GM21390 (cell line): ENCODE results near the gene TLX1.
"Not testable (repeated sequence)": the region's sequence is repeated elsewhere in the genome, so short reads cannot be mapped to it uniquely, and the experiment has no call there.

Source experiments
- ATAC-seq: cut with Tn5 transposase; IDR thresholded peaks from one replicate; pipeline ENCODE4 v1.9.1; 2021; ENCODE audit not compliant: unreplicated experiment

TLX1 gene

DNA sequence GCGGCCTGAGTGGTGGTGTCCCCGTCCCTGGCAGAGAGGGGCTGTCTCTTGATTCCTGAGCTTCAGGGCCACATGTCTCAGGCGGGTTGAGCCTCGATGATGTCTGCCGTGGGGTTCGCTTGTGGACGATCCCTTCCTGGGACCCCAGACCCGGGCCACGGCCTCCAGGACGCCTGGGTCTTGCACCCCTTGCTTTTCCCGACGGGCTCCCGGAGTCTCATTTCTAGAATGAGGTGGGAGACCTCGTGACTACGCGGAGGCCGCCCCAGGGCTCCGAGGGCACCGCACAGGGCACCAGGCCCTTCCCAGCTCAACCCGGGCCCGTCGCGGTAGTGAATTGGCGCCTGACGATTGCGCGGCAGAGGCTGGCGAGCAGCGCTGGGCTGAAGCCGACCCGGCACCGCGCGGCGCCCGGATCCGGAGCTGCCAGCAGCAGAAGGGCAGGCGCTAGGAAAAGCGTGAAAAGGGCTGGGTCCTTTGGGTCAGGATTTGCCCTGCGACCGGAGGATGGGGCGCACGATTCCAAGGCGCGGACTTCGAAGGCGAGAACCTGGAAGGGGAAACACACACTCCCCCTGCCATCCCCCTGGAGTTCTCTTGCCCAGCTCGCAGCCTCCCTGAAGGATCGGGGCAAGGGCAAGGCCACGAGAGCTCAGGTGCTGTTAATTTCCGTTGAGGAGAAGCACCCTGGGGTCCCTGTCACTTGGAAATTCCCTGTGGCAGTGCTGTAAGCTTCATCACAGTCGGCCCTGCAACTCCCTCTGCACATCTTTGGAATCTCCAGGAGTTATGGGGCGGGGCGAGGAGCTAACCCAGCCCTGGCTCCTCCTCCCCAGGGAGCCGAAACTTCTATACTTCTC, 15.5 kb downstream of the TLX1 start:
- ATAC-seq, result no peak

DNA sequence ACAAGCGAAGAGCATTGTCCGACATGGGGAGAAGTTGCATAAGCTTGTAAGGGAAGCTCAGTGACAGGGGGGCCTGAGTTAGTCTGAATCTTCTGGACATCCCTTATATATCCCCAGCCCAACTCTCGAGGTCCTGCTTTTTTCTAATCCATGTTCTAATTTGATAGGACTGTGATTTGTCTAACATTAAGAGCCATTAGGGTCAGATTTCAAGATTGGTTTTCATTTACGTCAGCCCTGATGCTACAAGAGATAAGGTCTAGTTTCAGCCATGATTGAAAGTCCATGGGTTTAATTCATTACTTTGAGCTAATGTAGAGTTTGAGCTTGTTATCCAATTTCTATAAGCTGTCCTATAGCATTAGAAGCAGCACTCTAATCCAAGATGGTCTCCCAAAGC, 20.3 kb downstream of the TLX1 start:
- no peak for ATAC-seq

DNA sequence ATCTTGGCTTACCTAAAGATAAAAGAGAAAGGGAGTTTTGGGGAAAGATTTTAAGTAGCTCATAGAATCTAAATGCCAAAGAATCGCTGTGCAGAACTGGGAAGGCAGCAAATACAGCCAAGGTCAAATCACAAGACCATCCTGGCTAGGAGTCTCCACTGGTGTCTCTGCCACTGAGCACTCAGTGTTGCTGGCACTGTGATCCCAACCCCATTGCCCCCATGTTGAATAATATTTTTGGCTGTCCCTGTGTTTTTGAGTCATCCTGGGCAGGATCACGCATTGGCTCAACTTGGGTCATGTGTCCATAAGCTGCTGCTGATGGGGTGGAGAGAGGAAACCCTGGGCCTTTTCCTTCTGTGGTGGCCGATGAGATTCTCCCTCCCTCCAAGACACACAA, 21.2 kb downstream of the TLX1 start:
- ATAC-seq, result no peak

DNA sequence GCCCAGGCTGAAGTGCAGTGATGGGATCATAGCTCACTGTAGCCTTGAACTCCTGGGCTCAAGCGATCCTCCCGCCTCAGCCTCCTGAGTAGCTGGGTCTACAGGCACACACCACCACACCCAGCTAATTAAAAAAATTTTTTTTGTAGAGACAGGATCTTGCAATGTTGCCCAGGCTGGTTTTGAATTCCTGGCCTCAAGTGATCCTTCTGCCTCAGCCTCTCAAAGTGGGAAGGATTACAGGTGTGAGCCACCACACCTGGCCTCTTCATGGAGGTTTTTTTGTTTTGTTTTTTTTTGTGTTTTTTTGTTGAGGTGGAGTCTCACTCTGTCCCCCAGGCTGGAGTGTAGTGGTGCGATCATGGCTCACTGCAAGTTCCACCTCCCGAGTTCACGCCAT, 23.4 kb downstream of the TLX1 start:
- not testable (repeated sequence) for ATAC-seq

DNA sequence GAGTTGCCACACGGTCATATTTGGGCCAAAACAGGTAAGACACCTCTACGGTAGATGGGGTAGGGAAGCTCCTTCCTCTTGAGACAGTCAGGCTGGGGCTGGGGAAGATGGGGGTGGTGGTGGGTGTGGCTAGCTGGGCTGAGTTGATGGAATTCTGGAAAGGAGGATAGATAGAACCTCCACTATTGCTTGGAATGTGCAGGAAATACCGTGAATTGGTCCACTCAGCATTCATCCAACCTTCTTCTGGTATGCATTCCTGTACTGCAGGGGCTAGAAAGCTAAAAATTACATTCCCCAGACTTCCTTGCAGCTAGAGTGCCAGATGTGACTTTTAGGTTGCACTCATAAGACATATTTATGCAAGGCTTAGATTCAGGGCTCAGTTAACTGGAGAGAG, 24.8 kb downstream of the TLX1 start:
- no peak for ATAC-seq

DNA sequence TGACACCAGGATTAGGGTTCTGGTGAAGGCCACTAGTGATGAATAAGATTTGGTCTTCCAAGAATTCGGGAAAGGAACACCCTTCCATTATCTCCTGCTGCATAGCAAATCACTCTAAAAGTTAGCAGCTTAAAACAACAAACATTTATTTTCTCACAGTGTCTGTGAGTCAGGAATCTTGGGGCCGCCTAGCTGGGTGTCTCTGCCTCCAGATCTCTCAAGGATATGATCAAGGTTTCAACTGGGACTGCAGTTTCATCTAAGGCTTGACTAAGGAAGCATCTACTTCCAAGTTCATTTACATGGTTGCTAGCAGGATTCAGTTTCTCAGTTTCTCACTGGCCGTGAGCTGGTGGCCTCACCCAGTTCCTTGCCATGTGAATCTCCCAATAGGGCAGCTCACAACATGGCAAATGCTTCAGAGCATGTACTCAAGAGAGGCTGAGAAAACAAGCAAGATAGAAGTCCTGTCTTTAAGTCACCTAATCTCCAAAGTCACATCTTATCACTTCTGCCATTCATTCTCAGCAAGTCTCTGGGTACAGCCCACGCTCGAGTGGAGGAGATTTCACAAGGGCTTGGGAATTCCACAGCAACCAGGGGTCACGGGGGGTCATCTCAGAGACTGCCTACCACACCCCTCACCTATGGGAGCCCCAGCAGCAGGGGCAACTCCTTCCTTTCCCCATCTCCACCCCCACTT, 26.8 kb downstream of the TLX1 start:
- ATAC-seq, result no peak

DNA sequence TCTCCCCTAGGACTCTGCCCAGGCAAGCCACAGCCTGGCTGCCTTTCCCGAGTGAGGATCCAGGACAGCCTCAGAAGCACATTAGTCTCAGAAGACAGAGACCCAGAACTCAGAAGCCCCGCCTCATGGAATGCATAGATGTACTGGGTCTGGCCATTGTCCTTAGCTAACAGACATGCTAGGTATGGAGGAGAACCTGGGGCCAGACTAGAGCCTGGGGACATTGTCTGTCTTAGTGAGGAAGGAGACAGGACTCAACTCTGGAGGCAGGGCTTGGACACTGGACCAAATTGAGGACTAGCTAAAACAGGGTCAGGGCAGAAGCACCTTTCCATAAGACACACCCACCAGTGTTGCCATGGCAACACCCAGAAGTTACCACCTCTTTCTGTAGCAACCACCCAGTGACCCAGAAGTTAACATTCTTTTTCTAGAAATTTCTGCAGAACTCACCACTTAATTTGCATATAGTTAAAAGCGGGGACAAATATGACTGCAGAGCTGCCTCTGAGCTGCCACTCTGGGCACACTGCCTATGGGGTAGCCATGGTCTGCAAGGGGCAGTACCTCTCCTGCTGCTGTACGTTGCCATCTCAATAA, 27.5 kb downstream of the TLX1 start:
- ATAC-seq, result no peak

DNA sequence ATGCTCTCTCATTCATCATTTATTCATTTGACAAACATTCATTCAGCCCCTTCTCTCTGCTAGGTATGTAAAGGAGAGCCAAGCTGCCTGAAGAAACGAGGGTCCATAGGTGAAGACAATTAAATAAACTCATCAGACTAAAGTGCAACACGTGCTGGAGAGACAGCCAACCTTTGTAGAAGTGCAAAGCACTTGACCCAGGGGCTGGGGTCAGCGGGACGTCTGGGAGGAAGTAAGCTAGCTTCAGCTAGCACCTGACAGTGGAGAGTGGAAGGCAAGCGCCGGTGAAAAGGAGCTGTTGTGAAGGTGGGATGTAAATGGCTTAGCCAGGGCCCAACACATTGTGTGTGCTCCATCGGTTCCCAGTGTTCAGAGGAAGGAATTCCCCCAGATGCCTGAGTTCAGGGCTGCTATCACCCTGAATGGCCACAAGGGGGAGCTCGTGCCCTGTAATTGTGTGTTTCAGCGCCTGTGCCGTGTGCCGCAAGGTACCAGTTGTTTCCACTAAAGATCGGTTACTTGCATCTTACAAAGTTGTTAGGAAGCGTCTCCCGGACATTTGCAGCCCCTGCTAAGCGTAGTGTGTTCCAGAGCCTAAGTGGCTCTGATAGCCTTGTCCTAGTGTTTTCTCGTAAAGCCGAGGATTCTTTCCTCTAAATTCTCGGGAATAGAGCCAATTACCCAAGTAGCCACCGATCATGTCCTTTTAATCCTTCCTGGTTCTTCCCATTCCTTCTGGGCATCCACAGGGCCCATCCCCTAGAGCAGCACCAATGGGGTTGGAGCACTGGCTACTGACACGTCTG, 30.6 kb downstream of the TLX1 start:
- ATAC-seq, result no peak

DNA sequence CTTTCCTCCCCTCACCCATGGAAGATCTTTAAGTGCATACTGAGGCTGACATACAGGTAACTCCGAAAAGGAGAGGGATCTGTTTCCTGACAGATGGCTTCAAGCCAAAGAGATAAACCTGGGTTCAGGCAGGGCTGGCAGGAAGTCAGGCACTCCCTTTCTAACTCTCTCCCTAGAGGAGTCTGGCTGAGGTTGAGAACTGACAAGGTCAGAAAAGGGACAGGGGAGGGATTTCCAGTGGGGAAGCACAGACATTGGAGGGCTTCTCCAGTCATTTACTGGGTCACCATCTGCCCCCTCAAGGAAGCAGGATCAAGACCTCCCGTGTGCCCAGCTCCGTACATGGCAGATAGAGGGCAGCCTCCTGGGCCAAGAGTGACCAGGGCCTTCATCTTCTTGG, 31.6 kb downstream of the TLX1 start:
- ATAC-seq, result no peak

DNA sequence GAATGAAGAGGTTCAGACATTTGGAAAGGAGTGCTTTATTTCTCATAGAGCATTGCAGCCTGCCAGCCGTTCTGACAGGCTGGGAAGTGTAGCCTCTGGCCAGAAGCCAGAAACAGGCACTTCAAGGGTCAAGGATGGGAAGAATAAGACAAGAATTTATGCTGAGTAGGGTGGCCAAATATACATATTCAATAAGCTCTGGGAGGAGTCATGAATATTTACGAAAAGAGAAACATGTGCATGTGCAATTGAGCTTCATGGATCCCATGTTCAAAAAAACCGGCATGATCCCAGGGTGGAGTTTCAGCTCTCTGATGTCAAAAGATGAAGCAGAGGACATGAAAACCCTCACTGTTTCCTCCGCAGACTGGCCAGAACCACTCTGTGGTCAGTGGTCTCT, 32.9 kb downstream of the TLX1 start:
- no peak for ATAC-seq

DNA sequence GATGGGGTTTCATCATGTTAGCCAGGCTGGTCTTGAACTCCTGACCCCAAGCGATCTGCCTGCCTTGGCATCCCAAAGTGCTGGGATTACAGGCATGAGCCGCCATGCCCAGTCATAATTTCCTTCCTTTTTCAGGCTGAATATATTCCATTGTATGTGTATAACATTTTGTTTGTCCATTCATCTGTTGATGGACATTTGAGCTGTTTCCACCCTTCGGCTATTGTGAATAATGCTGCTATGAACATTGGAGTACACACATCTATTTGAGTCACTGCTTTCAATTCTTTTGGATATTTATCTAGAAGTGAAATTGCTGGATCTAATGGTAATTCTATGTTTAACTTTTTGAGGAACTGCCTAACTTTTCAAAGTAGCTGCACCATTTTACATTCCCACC, 34.6 kb downstream of the TLX1 start:
- no peak for ATAC-seq

DNA sequence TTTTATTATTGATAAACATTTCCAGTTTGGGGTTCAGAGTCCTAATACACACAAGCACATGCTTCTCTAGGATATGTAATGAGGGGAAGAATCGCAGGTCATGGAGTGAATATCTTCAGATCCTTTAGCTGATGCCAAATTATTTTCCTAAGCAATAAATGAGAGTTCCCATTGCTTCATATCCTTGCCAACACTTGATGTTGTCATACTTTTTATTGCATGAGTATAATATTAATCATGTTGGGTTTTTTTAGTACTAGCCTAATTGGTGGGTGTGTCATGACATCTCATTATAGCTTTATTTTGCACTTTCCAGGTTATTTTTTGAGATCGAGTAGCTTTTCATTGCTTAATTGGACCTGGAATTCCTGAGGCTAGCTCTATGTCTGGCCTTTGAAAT, 35.3 kb downstream of the TLX1 start:
- no peak for ATAC-seq

DNA sequence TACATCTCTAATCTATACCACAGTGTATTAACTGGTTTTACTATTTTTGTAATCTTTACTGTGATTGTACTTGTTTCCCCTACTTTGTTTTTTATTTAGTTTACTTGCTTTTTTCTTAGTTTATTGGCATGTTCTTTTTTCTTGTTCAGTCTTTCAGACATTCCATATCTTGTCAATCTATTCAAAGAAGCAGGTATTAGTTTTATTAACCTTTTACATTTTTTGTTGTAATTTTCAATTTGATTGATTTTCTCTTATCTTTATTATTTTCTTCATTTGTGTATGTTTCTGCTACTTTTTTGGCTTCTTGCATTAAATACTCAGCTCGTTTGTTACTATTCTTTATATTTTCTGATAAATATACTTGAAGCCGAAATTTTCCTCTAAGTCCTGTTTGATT, 41.6 kb downstream of the TLX1 start:
- no peak for ATAC-seq

DNA sequence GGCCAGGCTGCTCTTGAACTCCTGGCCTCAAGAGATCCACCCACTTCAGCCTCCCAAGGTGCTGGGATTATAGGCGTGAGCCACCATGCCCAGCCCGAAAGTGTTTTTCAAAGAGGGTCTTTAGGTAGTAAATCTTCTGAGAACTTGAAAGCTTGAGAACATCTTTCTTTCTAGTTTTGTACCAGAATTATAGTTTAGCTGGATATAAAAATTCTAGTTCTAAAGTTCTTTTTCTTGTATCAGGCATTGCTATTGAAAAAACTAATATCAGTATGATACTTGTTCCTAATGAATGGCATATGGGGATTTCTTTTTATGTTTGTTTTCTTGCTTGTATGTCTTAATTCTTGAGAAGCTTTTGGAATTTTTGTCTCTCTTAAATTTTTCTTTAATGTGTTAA, 43.2 kb downstream of the TLX1 start:
- no peak for ATAC-seq

DNA sequence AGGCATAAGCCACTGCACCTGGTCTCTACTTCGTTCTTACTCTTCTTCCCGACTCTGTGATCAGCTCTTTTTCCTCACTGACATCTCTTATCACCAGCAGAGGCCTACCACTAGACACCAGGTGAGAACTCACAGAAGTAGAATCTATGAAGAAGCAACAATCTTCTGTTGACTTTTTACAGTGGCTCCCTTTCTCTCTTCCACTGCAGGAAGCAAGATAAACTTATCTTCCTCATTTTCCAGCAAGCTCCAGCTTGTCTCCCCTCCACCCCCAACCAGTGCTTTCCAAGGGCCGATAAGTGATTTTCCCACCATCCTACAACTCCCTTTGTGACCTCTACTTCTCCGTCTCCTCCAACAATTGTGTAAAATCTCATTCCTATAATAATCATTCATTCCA, 45.5 kb downstream of the TLX1 start:
- ATAC-seq, result no peak

DNA sequence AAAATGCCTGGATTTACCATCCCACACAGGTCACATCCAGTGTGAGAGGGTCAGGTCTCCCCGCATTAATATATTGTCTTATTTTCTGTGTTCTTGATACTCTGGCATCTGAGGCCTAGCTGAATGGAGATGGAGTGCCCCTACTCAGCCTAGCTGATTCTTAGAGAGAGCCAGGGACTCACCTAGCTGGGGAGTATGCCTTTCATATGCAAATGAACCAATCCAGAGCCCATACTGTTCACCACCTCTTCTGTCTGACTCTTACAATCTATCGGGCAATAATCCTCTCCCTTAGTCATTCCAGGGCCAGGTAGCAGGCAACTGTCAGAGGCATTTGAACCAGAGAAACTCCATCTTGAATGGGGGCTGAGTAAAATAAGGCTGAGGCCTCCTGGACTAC, 51.8 kb downstream of the TLX1 start:
- ATAC-seq, result no peak

DNA sequence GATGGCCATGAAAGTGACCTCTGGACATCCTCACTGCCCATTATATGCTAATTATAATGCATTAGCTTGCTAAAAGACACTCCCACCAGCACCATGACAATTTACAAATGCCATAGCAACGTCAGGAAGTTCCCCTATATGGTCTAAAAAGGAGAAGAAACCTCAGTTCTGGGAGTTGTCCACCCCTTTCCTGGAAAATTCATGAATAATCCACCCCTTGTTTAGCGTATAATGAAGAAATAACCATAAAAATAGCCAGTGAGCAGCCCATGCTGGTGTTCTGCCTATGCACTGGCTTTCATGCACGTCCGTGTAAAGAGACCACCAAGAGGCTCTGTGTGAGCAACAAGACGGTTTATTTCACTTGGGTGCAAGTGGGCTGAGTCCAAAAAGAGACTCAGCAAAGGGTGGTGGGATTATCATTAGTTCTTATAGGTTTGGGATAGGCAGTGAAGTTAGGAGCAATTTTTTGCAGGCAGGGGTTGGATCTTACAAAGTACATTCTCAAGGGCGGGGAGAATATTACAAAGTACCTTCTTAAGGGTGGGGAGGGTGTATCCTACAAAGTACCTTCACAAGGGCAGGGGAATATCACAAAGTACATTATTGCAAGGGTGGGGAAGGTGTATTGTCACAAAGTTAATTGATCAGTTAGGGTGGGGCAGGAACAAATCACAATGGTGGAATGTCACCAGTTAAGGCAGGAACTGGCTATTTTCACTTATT, 52.5 kb downstream of the TLX1 start:
- no peak for ATAC-seq
